ENCODE data around the gene DOCK3. TPM values are rescaled to one million over a fixed set of nuclear protein-coding genes. Genes with fewer than 3 reads are reported as not detected.

The DOCK3 gene
- total and polyA plus RNA-seq, 10 of the 15 experiments (the other 5 are each of a cell fraction or from before 2014, with no cell fraction given), result 0.02 to 0.52 (median 0.04) TPM; not detected in 5

GRCh38 chr3:51279448-51279847, 604.7 kb downstream of the DOCK3 start:
- Histone ChIP-seq H3K4me1 (ENCODE audit: control insufficient read depth, insufficient read depth, low read length) (no peaks in the 10 kb centered on the region), H3K27me3 (replicated peaks in 1 of 2; ENCODE audit: control insufficient read depth in 2 of 2, insufficient read depth in 2 of 2, low read length in 1 of 2) (peaks cover 2 to 4% of the 10 kb centered on the region in 2 experiments), H3K27ac (ENCODE audit: control insufficient read depth, insufficient read depth) (no peak overlapping the region), H4K20me1 (ENCODE audit: control insufficient read depth, insufficient read depth) (no peaks in the 10 kb centered on the region), H2AFZ (ENCODE audit: control insufficient read depth, low read depth, low read length) (no peak overlapping the region), H3K9me3 (replicated peaks; ENCODE audit: control insufficient read depth, insufficient read depth, low read length) (no peaks in the 10 kb centered on the region), H3K4me2 (ENCODE audit: control insufficient read depth, insufficient read depth) (no peak overlapping the region), H3K4me3 (no peak overlapping the region), H3K79me2 (ENCODE audit: control insufficient read depth, insufficient read depth, low read length) (no peaks in the 10 kb centered on the region), H3K36me3 (ENCODE audit: control insufficient read depth in 2 of 2, insufficient read depth in 2 of 2, low read length in 1 of 2) (no peaks in the 10 kb centered on the region), H3K9ac (ENCODE audit: control insufficient read depth, insufficient read depth, low read length) (no peak overlapping the region)
- TF ChIP-seq HDGF (IDR thresholded peaks at IDR 0.05), result no peak
- no peak for TF ChIP-seq SP1 (IDR thresholded peaks at IDR 0.05; ENCODE audit: low read depth, low read length)
- no peak for TF ChIP-seq MEF2A (IDR thresholded peaks at IDR 0.05; ENCODE audit: insufficient read depth, low read depth, low read length)
- no peak for TF ChIP-seq GATAD2B (conservative IDR thresholded peaks at IDR 0.05; ENCODE audit: low read depth)
- TF ChIP-seq POLR2AphosphoS5 (IDR thresholded peaks at IDR 0.05; ENCODE audit: low read length), result no peak
- TF ChIP-seq RCOR1 (conservative IDR thresholded peaks at IDR 0.05; ENCODE audit: low read depth, low read length), result no peak
- no peak for TF ChIP-seq IRF5 (IDR thresholded peaks at IDR 0.05; ENCODE audit: borderline replicate concordance)
- no peak for TF ChIP-seq SPI1 (IDR thresholded peaks at IDR 0.05; ENCODE audit: borderline replicate concordance, insufficient read depth, low read depth, low read length)
- no peak for TF ChIP-seq NR2C1 (IDR thresholded peaks at IDR 0.05)
- no peak for TF ChIP-seq ATF7 (IDR thresholded peaks at IDR 0.05; ENCODE audit: low read depth)
- no peak for TF ChIP-seq ZNF24 (IDR thresholded peaks at IDR 0.05)
- TF ChIP-seq NBN (IDR thresholded peaks at IDR 0.05), result no peak
- no peak for TF ChIP-seq NFYA (IDR thresholded peaks at IDR 0.05; ENCODE audit: borderline replicate concordance, low read depth, low read length)
- ChIA-PET SMC1A (ENCODE audit: uncharacterized antibody, unreplicated experiment) (no interaction called here), RAD21 (ENCODE audit: unreplicated experiment) (no interaction called here), CTCF (no interaction called here), POLR2A (no interaction called here)
- no peak for ATAC-seq
- DNase-seq (ENCODE audit: low read depth, low spot score), result no peak
- intact Hi-C loops (cut with micrococcal nuclease; ENCODE audit: unreplicated experiment), result no loop called here
- 82% methylated on average over 2 of the region's 2 CpGs for WGBS (ENCODE audit: insufficient coverage, insufficient replicate concordance, low lambda C conversion rate, missing lambda C conversion rate)
- in situ Hi-C loops (cut with MboI), result no loop called here
- BruUV-seq (replicated peaks), result no TSS peak
- no peak for FAIRE-seq
